H1 (cell line): ENCODE measurements around the gene SGPP2. TPM values are rescaled to one million over a fixed set of nuclear protein-coding genes. Genes with fewer than 3 reads are reported as not detected.

Experiments
- CTCF ChIA-PET: fragments of 300-600 bp; sonication (Branson Sonifier 250); formaldehyde crosslinking; loops from one replicate; lab custom pipeline; 2021; ENCODE audit not compliant: partially characterized antibody; lab: Charles Lee
- POLR2A ChIA-PET: fragments of 300-600 bp; sonication (Branson Sonifier 250); formaldehyde crosslinking; loops from one replicate; lab custom pipeline; 2021; ENCODE audit warnings: inconsistent platforms; ENCODE audit not compliant: partially characterized antibody; lab: Charles Lee
- DNase-seq, 2 experiments: peaks; one replicate each; pipeline versions ENCODE4 v3.0.0 to v3.0.0-alpha.2; 2010 to 2022; ENCODE audit warnings: low spot score in 2 of 2, low read depth in 1 of 2, mixed read lengths in 1 of 2
- FAIRE-seq: peaks from 2 replicates; lab custom pipeline; 2011; peaks lifted over from hg19 to GRCh38; lab: Jason Lieb, UNC
- H2AFZ ChIP-seq: 2 replicates; pipeline ENCODE4 v1.8.1; 2012; ENCODE audit warnings: low read length, inconsistent platforms
- H2AK5ac ChIP-seq: 2 replicates; pipeline ENCODE4 v1.6.1; 2013; ENCODE audit warnings: low read depth, low read length
- H2BK120ac ChIP-seq: replicated peaks from 2 replicates; pipeline ENCODE3; 2013; ENCODE audit warnings: low read depth, low read length, inconsistent platforms
- H2BK12ac ChIP-seq: 2 replicates; pipeline ENCODE4 v1.6.1; 2013; ENCODE audit warnings: low read depth, low read length
- H2BK15ac ChIP-seq: 2 replicates; pipeline ENCODE4 v1.6.1; 2013; ENCODE audit warnings: low read length
- H2BK20ac ChIP-seq: 2 replicates; pipeline ENCODE4 v1.6.1; 2013; ENCODE audit warnings: low read length
- H2BK5ac ChIP-seq: 2 replicates; pipeline ENCODE4 v1.6.1; 2013; ENCODE audit warnings: low read depth, low read length
- H3K14ac ChIP-seq: 2 replicates; pipeline ENCODE4 v1.6.1; 2013; ENCODE audit warnings: inconsistent platforms; ENCODE audit not compliant: insufficient read length
- H3K18ac ChIP-seq: 2 replicates; pipeline ENCODE4 v1.6.1; 2013; ENCODE audit warnings: low read length; ENCODE audit errors: extremely low read depth
- H3K23ac ChIP-seq: 2 replicates; pipeline ENCODE4 v1.6.1; 2013; ENCODE audit warnings: inconsistent platforms; ENCODE audit not compliant: insufficient read length
- H3K23me2 ChIP-seq: 2 replicates; pipeline ENCODE4 v1.6.1; 2013; ENCODE audit warnings: low read depth, low read length
- H3K27ac ChIP-seq: 2 replicates; pipeline ENCODE4 v1.6.1; 2011; ENCODE audit warnings: low read depth, low read length, inconsistent platforms
- H3K27me3 ChIP-seq, 4 experiments: replicated peaks in 1 of 4; 1 replicate in 1 of 4; 2 replicates in 3 of 4; pipeline versions ENCODE4 v1.6.1 to v1.8.1; 2011 to 2013; ENCODE audit warnings: low read length in 3 of 4, mild to moderate bottlenecking in 3 of 4, inconsistent platforms in 2 of 4, mixed read lengths in 2 of 4, moderate library complexity in 1 of 4; ENCODE audit not compliant: control insufficient read depth in 3 of 4, insufficient read depth in 3 of 4; ENCODE audit errors: extremely low read depth in 1 of 4
- H3K36me3 ChIP-seq, 4 experiments: 2 replicates each; pipeline versions ENCODE4 v1.6.1 to v1.8.1; 2011 to 2013; ENCODE audit warnings: mild to moderate bottlenecking in 4 of 4, low read length in 3 of 4, moderate library complexity in 2 of 4, control low read depth in 1 of 4, inconsistent platforms in 1 of 4; ENCODE audit not compliant: insufficient read depth in 4 of 4, control insufficient read depth in 2 of 4
- H3K4ac ChIP-seq: replicated peaks from 2 replicates; pipeline ENCODE3; 2013; ENCODE audit warnings: low read length, low read depth, mixed read lengths, inconsistent platforms; ENCODE audit not compliant: insufficient read length
- H3K4me1 ChIP-seq, 4 experiments: replicated peaks in 1 of 4; 1 replicate in 1 of 4; 2 replicates in 3 of 4; pipeline versions ENCODE4 v1.6.1 to v1.8.1; 2011 to 2013; ENCODE audit warnings: low read length in 3 of 4, inconsistent platforms in 2 of 4, mixed read lengths in 1 of 4; ENCODE audit not compliant: insufficient read depth in 4 of 4, control insufficient read depth in 3 of 4
- H3K4me2 ChIP-seq, 2 experiments: 2 replicates each; pipeline versions ENCODE4 v1.6.1 to v1.8.1; 2011 to 2013; ENCODE audit warnings: low read depth in 2 of 2, low read length in 2 of 2, control low read depth in 1 of 2, inconsistent platforms in 1 of 2, mild to moderate bottlenecking in 1 of 2; ENCODE audit not compliant: insufficient read depth in 1 of 2
- H3K4me3 ChIP-seq, 4 experiments: fragments of 200-600, 300-600 bp in 1 of 4; sonication (generic), shearing (Covaris generic), sonication (Bioruptor Twin) in 1 of 4; 2 replicates each; pipeline versions ENCODE4 v1.5.1 to v1.8.1; 2011 to 2016; ENCODE audit warnings: low read length in 4 of 4, low read depth in 3 of 4, control low read depth in 2 of 4, inconsistent platforms in 2 of 4, mild to moderate bottlenecking in 2 of 4, mixed read lengths in 1 of 4, moderate library complexity in 1 of 4; ENCODE audit not compliant: insufficient read depth in 2 of 4; ENCODE audit errors: extremely low read depth in 1 of 4
- H3K56ac ChIP-seq: replicated peaks from 2 replicates; pipeline ENCODE3; 2013; ENCODE audit warnings: low read depth, mild to moderate bottlenecking, mixed read lengths, low read length, inconsistent platforms; ENCODE audit not compliant: insufficient read length
- H3K79me1 ChIP-seq: 2 replicates; pipeline ENCODE4 v1.6.1; 2013; ENCODE audit warnings: low read depth, low read length, control low read depth
- H3K79me2 ChIP-seq, 2 experiments: 2 replicates each; pipeline versions ENCODE4 v1.6.1 to v1.8.1; 2012 to 2013; ENCODE audit warnings: low read length in 2 of 2, mild to moderate bottlenecking in 2 of 2, inconsistent platforms in 1 of 2; ENCODE audit not compliant: insufficient read depth in 2 of 2, control insufficient read depth in 1 of 2
- H3K9ac ChIP-seq, 4 experiments: replicated peaks in 1 of 4; 1 replicate in 1 of 4; 2 replicates in 3 of 4; pipeline versions ENCODE4 v1.6.1 to v1.8.1; 2011 to 2013; ENCODE audit warnings: low read depth in 3 of 4, low read length in 3 of 4, control low read depth in 2 of 4, mild to moderate bottlenecking in 2 of 4, moderate library complexity in 2 of 4, inconsistent platforms in 1 of 4; ENCODE audit errors: extremely low read depth in 1 of 4
- H3K9me3 ChIP-seq, 2 experiments: 2 replicates each; pipeline versions ENCODE4 v1.6.1 to v1.8.1; 2012 to 2013; ENCODE audit warnings: mild to moderate bottlenecking in 2 of 2, moderate library complexity in 2 of 2, control low read depth in 1 of 2, inconsistent platforms in 1 of 2, low read depth in 1 of 2, low read length in 1 of 2, mixed read lengths in 1 of 2; ENCODE audit not compliant: insufficient read depth in 2 of 2
- H4K20me1 ChIP-seq, 2 experiments: replicated peaks in 1 of 2; 2 replicates each; pipeline versions ENCODE3 to v1.8.1; 2011 to 2013; ENCODE audit warnings: inconsistent platforms in 2 of 2, low read length in 2 of 2, mild to moderate bottlenecking in 1 of 2; ENCODE audit not compliant: insufficient read depth in 2 of 2, control insufficient read depth in 1 of 2
- H4K5ac ChIP-seq: 2 replicates; pipeline ENCODE4 v1.6.1; 2013; ENCODE audit warnings: low read length, low read depth, mixed read lengths, inconsistent platforms; ENCODE audit not compliant: insufficient read length
- H4K8ac ChIP-seq: 2 replicates; pipeline ENCODE4 v1.8.0; 2013; ENCODE audit warnings: mild to moderate bottlenecking, moderate library complexity, low read length, inconsistent platforms; ENCODE audit not compliant: insufficient read depth; ENCODE audit errors: extremely low read depth
- H4K91ac ChIP-seq: replicated peaks from 2 replicates; pipeline ENCODE3; 2013; ENCODE audit warnings: low read length, mixed read lengths, inconsistent platforms; ENCODE audit not compliant: insufficient read length
- NANOG ChIP-seq: IDR thresholded peaks from 2 replicates; pipeline ENCODE4 v1.6.1; 2011; ENCODE audit warnings: low read length, low read depth, mild to moderate bottlenecking, inconsistent platforms; ENCODE audit not compliant: insufficient read depth, poor library complexity, severe bottlenecking
- WGBS, 2 experiments: shearing (Covaris generic) in 1 of 2; methylation state at CpG; one replicate each; pipeline versions ENCODE4 v1.1.6 to v1.1.7; 2013 to 2015; ENCODE audit warnings: low lambda C conversion rate in 2 of 2, mixed read lengths in 2 of 2, inconsistent platforms in 1 of 2, low coverage in 1 of 2, missing lambda C conversion rate in 1 of 2; ENCODE audit not compliant: insufficient replicate concordance in 2 of 2, insufficient coverage in 1 of 2, insufficient read length in 1 of 2; ENCODE audit errors: extremely low coverage in 1 of 2, missing lambda C conversion rate in 1 of 2; 5-methylcytosine and 5-hydroxymethylcytosine counted together
- polyA plus RNA-seq, 7 experiments: library from polyadenylated mRNA; depleted of rRNA in 3 of 7; stranded (reverse) in 5 of 7; unstranded in 2 of 7; fragments of >200 nt in 5 of 7; fragments of 200-250 nt in 2 of 7; gene quantifications; 1 replicate in 5 of 7; 2 replicates in 1 of 7; 4 replicates in 1 of 7; pipeline versions ENCODE4 v1.2.1 to v1.2.3, GENCODE V29; 2011 to 2013; ENCODE audit warnings: missing spikeins in 2 of 7, mixed read lengths in 2 of 7
- total RNA-seq: library from RNA; stranded (reverse); fragmentation: NEBNext Ultra II Directional; extraction: Animal tissue kit (Norgen Biotek cat#: 25700); gene quantifications from 2 replicates; pipeline ENCODE4 v1.2.1, GENCODE V29; 2021

SGPP2 gene
- total and polyA plus RNA-seq, 2 of the 8 experiments (the other 6 are each of a cell fraction or from before 2014, with no cell fraction given) = 0.29 TPM; not detected in 1

DNA sequence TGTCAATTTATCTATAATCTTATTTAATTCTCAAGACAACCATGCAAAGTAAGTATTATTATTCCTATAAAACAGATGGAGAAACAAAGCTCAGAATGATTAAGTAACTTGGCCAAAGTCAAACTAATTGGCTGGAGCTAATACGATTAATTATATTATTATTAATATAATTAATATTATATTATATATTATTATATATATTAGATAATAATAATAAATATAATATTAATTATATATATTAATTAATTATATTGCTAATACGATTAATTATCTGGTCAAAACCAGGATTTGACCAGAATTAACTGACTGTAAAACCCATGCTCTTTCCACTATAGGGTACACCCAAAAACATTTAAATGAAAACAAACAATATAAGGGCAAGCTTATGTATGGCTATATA is 179.2 kb downstream of the SGPP2 start:
- Histone ChIP-seq H4K8ac (no peak overlapping the region), H3K23me2 (no peaks in the 10 kb centered on the region), H3K79me1 (no peaks in the 10 kb centered on the region), H3K27me3 (no peaks in the 10 kb centered on the region), H4K91ac (no peak overlapping the region), H4K5ac (no peak overlapping the region), H2AFZ (no peak overlapping the region), H3K9me3 (no peaks in the 10 kb centered on the region), H4K20me1 (peaks cover 1 to 2% of the 10 kb centered on the region in 2 experiments), H3K18ac (no peak overlapping the region), H3K4ac (no peak overlapping the region), H3K23ac (no peak overlapping the region), H2BK120ac (no peak overlapping the region), H3K14ac (no peak overlapping the region), H3K4me2 (no peak overlapping the region), H2BK5ac (no peak overlapping the region), H3K4me3 (no peak overlapping the region), H3K36me3 (peaks cover 6 to 18% (median 7%) of the 10 kb centered on the region in 4 experiments; a peak in 6 of 8 replicates), H2AK5ac (no peak overlapping the region), H2BK12ac (no peak overlapping the region), H2BK20ac (no peak overlapping the region), H3K27ac (no peak overlapping the region), H3K9ac (no peak overlapping the region), H3K4me1 (no peaks in the 10 kb centered on the region), H2BK15ac (no peak overlapping the region), H3K56ac (no peak overlapping the region), H3K79me2 (no peaks in the 10 kb centered on the region)
- ChIA-PET POLR2A (no interaction called here), CTCF (interaction anchor here (0.7 to 1.5 kb wide), 3 partner anchors 9 to 615 kb away, joined by 3 to 4 read pairs (median 3); no protein-coding TSS in a partner anchor)
- WGBS, 2 experiments = 94% methylated on average over 2 of the region's 2 CpGs; no CpG with 5 or more reads in 1 of the 2 experiments
- no peak for DNase-seq
- TF ChIP-seq NANOG = no peak
- no peak for FAIRE-seq
